ENCODE measurements around the gene TP73. TPM values are rescaled to one million over a fixed set of nuclear protein-coding genes. Genes with fewer than 3 reads are reported as not detected.

The TP73 gene
- total RNA-seq, 1 donor from 2014 or later: 3.6 TPM

- Histone ChIP-seq H3K9me3 (no peaks in the 10 kb centered on the region), H3K4me3 (no peak overlapping the region), H3K27ac (no peak overlapping the region), H3K4me1 (peaks cover 17% of the 10 kb centered on the region), H3K36me3 (no peaks in the 10 kb centered on the region), H3K27me3 (ENCODE audit: low read depth) (peaks cover 6% of the 10 kb centered on the region)
- TF ChIP-seq, protein P1, sequence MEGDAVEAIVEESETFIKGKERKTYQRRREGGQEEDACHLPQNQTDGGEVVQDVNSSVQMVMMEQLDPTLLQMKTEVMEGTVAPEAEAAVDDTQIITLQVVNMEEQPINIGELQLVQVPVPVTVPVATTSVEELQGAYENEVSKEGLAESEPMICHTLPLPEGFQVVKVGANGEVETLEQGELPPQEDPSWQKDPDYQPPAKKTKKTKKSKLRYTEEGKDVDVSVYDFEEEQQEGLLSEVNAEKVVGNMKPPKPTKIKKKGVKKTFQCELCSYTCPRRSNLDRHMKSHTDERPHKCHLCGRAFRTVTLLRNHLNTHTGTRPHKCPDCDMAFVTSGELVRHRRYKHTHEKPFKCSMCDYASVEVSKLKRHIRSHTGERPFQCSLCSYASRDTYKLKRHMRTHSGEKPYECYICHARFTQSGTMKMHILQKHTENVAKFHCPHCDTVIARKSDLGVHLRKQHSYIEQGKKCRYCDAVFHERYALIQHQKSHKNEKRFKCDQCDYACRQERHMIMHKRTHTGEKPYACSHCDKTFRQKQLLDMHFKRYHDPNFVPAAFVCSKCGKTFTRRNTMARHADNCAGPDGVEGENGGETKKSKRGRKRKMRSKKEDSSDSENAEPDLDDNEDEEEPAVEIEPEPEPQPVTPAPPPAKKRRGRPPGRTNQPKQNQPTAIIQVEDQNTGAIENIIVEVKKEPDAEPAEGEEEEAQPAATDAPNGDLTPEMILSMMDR (IDR thresholded peaks at IDR 0.05): no peak
- intact Hi-C loops (cut with DNase I): no loop called here
- ATAC-seq: no peak
- no peak for DNase-seq
Observed at GRCh38 chr1:3669971-3670431, 17.7 kb downstream of the TP73 start.

GRCh38 chr1:3670823-3671265 is 18.5 kb downstream of the TP73 start:
- Histone ChIP-seq H3K9me3 (no peaks in the 10 kb centered on the region), H3K4me1 (peaks cover 17% of the 10 kb centered on the region), H3K27me3 (ENCODE audit: low read depth) (peaks cover 6% of the 10 kb centered on the region), H3K4me3 (no peak overlapping the region), H3K36me3 (no peaks in the 10 kb centered on the region), H3K27ac (no peak overlapping the region)
- intact Hi-C loops (cut with DNase I): no loop called here
- TF ChIP-seq, protein P1 (IDR thresholded peaks at IDR 0.05): no peak
- ATAC-seq: no peak
- peak; percentile 42 for DNase-seq

DNA sequence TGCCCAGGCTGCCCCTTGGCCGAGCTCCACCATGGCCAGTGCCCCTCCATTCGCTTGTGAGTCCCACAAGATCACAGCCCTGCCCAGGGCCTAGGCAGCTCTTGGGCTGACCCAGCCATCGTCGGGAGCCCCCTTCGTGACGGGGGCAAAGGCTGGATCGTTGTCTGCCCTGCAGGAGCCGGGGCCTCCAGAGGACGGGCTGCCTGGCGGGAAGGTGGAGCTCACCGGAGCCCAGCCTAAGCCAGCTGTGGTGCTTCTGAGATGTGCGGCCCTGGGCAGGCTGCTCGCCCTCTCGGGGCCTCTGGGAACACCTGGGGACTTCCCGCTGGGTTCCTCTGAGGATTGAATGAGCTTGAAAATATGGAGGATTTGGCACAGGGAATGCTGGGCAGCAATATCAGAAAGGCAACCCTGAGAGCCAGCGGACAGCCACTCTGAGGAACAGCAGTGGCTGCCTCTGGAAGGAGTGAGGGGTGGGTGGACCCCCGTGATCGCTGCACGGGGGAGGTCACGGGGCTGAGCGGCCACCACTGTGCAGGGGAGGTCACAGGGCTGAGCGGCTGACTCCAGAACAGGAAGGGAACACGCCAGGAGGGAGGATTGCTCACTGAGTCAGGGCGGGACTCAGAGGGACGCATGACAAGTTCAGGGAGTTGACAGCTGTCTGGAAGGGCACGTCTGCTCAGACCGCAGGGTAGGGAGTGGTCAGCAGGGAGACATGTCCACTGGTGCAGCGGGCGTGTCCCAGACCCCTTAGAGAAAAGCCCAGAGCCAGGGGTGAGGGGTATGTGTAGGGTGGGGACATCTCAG is 19.3 kb downstream of the TP73 start:
- no peak overlapping the region for H3K27ac ChIP-seq
- peaks cover 17% of the 10 kb centered on the region for H3K4me1 ChIP-seq
- ATAC-seq: no peak
- peak; percentile 50 for DNase-seq
- TF ChIP-seq, protein P1 (IDR thresholded peaks at IDR 0.05): no peak
- H3K36me3 ChIP-seq: no peaks in the 10 kb centered on the region
- H3K4me3 ChIP-seq: no peak overlapping the region
- H3K9me3 ChIP-seq: no peaks in the 10 kb centered on the region
- peaks cover 6% of the 10 kb centered on the region for H3K27me3 ChIP-seq (ENCODE audit: low read depth)
- intact Hi-C loops (cut with DNase I): no loop called here

GRCh38 chr1:3672231-3672970 is 20.1 kb downstream of the TP73 start:
- TF ChIP-seq, protein P1 (IDR thresholded peaks at IDR 0.05): no peak
- ATAC-seq (no peak), DNase-seq (peak; percentile 41)
- H3K27me3 ChIP-seq (ENCODE audit: low read depth): peaks cover 6% of the 10 kb centered on the region
- intact Hi-C loops (cut with DNase I): no loop called here
- no peak overlapping the region for H3K27ac ChIP-seq
- no peaks in the 10 kb centered on the region for H3K9me3 ChIP-seq
- H3K4me1 ChIP-seq: peaks cover 17% of the 10 kb centered on the region
- H3K4me3 ChIP-seq: no peak overlapping the region
- H3K36me3 ChIP-seq: no peaks in the 10 kb centered on the region

DNA sequence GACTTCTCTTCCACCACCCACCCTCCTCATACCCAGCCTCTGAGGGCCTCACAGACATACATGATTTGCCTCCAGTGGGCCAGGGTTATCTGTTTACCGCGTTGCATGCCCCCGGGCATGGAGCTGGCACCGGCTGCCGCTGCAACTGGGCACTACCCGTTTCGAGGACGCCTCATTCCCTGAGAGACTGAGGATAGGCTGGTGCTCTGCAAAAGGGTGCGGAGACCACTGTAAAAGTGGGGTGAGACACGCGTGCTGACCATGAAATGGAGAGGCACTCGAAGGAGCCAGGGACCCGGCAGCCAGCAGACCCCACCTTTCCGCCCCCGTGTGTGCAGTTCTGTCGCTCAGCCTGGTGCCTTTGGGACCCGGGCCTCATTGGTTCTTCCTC is 20.6 kb downstream of the TP73 start:
- Histone ChIP-seq H3K9me3 (no peaks in the 10 kb centered on the region), H3K27ac (no peak overlapping the region), H3K27me3 (ENCODE audit: low read depth) (peaks cover 6% of the 10 kb centered on the region), H3K4me3 (no peak overlapping the region), H3K4me1 (peaks cover 17% of the 10 kb centered on the region), H3K36me3 (no peaks in the 10 kb centered on the region)
- no peak for DNase-seq
- intact Hi-C loops (cut with DNase I): no loop called here
- ATAC-seq: no peak
- TF ChIP-seq, protein P1 (IDR thresholded peaks at IDR 0.05): no peak

All from lower lobe of right lung (tissue), 2 donors.